Measurements from ENCODE around the gene LRSAM1. TPM values are rescaled to one million over a fixed set of nuclear protein-coding genes. Genes with fewer than 3 reads are reported as not detected.

The LRSAM1 gene
- total and polyA plus RNA-seq, 4 donors: 14.7 to 44.5 (median 27.1) TPM

- Histone ChIP-seq H3K36me3 (ENCODE audit: control insufficient read depth, insufficient read depth, low read length) (peaks cover 57% of the 10 kb centered on the region), H3K27ac (ENCODE audit: low read depth, low read length) (no peak overlapping the region), H3K9me3 (ENCODE audit: control insufficient read depth, insufficient read depth, low read length) (peaks cover 2% of the 10 kb centered on the region), H3K4me1 (ENCODE audit: control insufficient read depth, insufficient read depth, low read length) (peaks cover 31% of the 10 kb centered on the region), H3K4me3 (ENCODE audit: low read depth, low read length) (no peak overlapping the region), H3K27me3 (ENCODE audit: control insufficient read depth, insufficient read depth, low read length) (no peaks in the 10 kb centered on the region)
- WGBS (ENCODE audit: insufficient coverage): 90% methylated on average over 9 of the region's 17 CpGs
- DNase-seq (ENCODE audit: low read depth in 4 of 6, low spot score in 6 of 6): no peak
Measured at GRCh38 chr9:127527560-127528268, 76.4 kb downstream of the LRSAM1 start.

- H3K9me3 ChIP-seq (ENCODE audit: control insufficient read depth, insufficient read depth, low read length): peaks cover 2% of the 10 kb centered on the region
- H3K4me3 ChIP-seq (ENCODE audit: low read depth, low read length): no peak overlapping the region
- peak overlapping the region; percentile 71 for H3K27ac ChIP-seq (ENCODE audit: low read depth, low read length)
- peaks cover 51% of the 10 kb centered on the region for H3K36me3 ChIP-seq (ENCODE audit: control insufficient read depth, insufficient read depth, low read length)
- no peaks in the 10 kb centered on the region for H3K27me3 ChIP-seq (ENCODE audit: control insufficient read depth, insufficient read depth, low read length)
- 45% methylated on average over 13 of the region's 15 CpGs for WGBS (ENCODE audit: insufficient coverage)
- DNase-seq (ENCODE audit: low read depth in 4 of 6, low spot score in 6 of 6): no peak
- peaks cover 31% of the 10 kb centered on the region for H3K4me1 ChIP-seq (ENCODE audit: control insufficient read depth, insufficient read depth, low read length)
Measured at GRCh38 chr9:127528422-127529251, 77.3 kb downstream of the LRSAM1 start.

- DNase-seq (ENCODE audit: low read depth in 4 of 6, low spot score in 6 of 6): no peak
- Histone ChIP-seq H3K27ac (ENCODE audit: low read depth, low read length) (no peak overlapping the region), H3K9me3 (ENCODE audit: control insufficient read depth, insufficient read depth, low read length) (peaks cover 2% of the 10 kb centered on the region), H3K36me3 (ENCODE audit: control insufficient read depth, insufficient read depth, low read length) (peaks cover 41% of the 10 kb centered on the region), H3K4me1 (ENCODE audit: control insufficient read depth, insufficient read depth, low read length) (peaks cover 37% of the 10 kb centered on the region), H3K27me3 (ENCODE audit: control insufficient read depth, insufficient read depth, low read length) (no peaks in the 10 kb centered on the region), H3K4me3 (ENCODE audit: low read depth, low read length) (no peak overlapping the region)
- WGBS (ENCODE audit: insufficient coverage): 92% methylated on average over 2 of the region's 4 CpGs
Measured at GRCh38 chr9:127529671-127530070, 78.4 kb downstream of the LRSAM1 start.

- Histone ChIP-seq H3K36me3 (ENCODE audit: control insufficient read depth, insufficient read depth, low read length) (peaks cover 39% of the 10 kb centered on the region), H3K4me3 (ENCODE audit: low read depth, low read length) (no peak overlapping the region), H3K27ac (ENCODE audit: low read depth, low read length) (no peak overlapping the region), H3K4me1 (ENCODE audit: control insufficient read depth, insufficient read depth, low read length) (peaks cover 43% of the 10 kb centered on the region), H3K9me3 (ENCODE audit: control insufficient read depth, insufficient read depth, low read length) (peaks cover 2% of the 10 kb centered on the region), H3K27me3 (ENCODE audit: control insufficient read depth, insufficient read depth, low read length) (no peaks in the 10 kb centered on the region)
- no peak for DNase-seq (ENCODE audit: low read depth in 4 of 6, low spot score in 6 of 6)
- 95% methylated on average over 14 of the region's 14 CpGs for WGBS (ENCODE audit: insufficient coverage)
Measured at GRCh38 chr9:127530206-127530941, 79.1 kb downstream of the LRSAM1 start.

GRCh38 chr9:127531676-127532075 is 80.4 kb downstream of the LRSAM1 start:
- DNase-seq (ENCODE audit: low read depth in 4 of 6, low spot score in 6 of 6): no peak
- WGBS (ENCODE audit: insufficient coverage): 75% methylated on average over 13 of the region's 13 CpGs
- Histone ChIP-seq H3K4me1 (ENCODE audit: control insufficient read depth, insufficient read depth, low read length) (peaks cover 55% of the 10 kb centered on the region), H3K27ac (ENCODE audit: low read depth, low read length) (peak overlapping the region; percentile 33), H3K4me3 (ENCODE audit: low read depth, low read length) (no peak overlapping the region), H3K27me3 (ENCODE audit: control insufficient read depth, insufficient read depth, low read length) (no peaks in the 10 kb centered on the region), H3K36me3 (ENCODE audit: control insufficient read depth, insufficient read depth, low read length) (peaks cover 46% of the 10 kb centered on the region), H3K9me3 (ENCODE audit: control insufficient read depth, insufficient read depth, low read length) (no peaks in the 10 kb centered on the region)

- DNase-seq (ENCODE audit: low read depth in 4 of 6, low spot score in 6 of 6): no peak
- Histone ChIP-seq H3K4me1 (ENCODE audit: control insufficient read depth, insufficient read depth, low read length) (peaks cover 50% of the 10 kb centered on the region), H3K4me3 (ENCODE audit: low read depth, low read length) (no peak overlapping the region), H3K9me3 (ENCODE audit: control insufficient read depth, insufficient read depth, low read length) (no peaks in the 10 kb centered on the region), H3K27me3 (ENCODE audit: control insufficient read depth, insufficient read depth, low read length) (no peaks in the 10 kb centered on the region), H3K36me3 (ENCODE audit: control insufficient read depth, insufficient read depth, low read length) (peaks cover 36% of the 10 kb centered on the region), H3K27ac (ENCODE audit: low read depth, low read length) (peak overlapping the region; percentile 43)
- no CpG with 5 or more reads among the region's 4 CpGs for WGBS (ENCODE audit: insufficient coverage)
Measured at GRCh38 chr9:127534250-127534906, 83.1 kb downstream of the LRSAM1 start.

- H3K27me3 ChIP-seq (ENCODE audit: control insufficient read depth, insufficient read depth, low read length): no peaks in the 10 kb centered on the region
- WGBS (ENCODE audit: insufficient coverage): 60% methylated on average over 12 of the region's 12 CpGs
- no peak overlapping the region for H3K4me3 ChIP-seq (ENCODE audit: low read depth, low read length)
- no peaks in the 10 kb centered on the region for H3K9me3 ChIP-seq (ENCODE audit: control insufficient read depth, insufficient read depth, low read length)
- no peak for DNase-seq (ENCODE audit: low read depth in 4 of 6, low spot score in 6 of 6)
- no peak overlapping the region for H3K27ac ChIP-seq (ENCODE audit: low read depth, low read length)
- peaks cover 48% of the 10 kb centered on the region for H3K4me1 ChIP-seq (ENCODE audit: control insufficient read depth, insufficient read depth, low read length)
- H3K36me3 ChIP-seq (ENCODE audit: control insufficient read depth, insufficient read depth, low read length): peaks cover 34% of the 10 kb centered on the region
Measured at GRCh38 chr9:127534931-127535330, 83.6 kb downstream of the LRSAM1 start.

GRCh38 chr9:127535396-127535795 is 84.1 kb downstream of the LRSAM1 start:
- Histone ChIP-seq H3K27ac (ENCODE audit: low read depth, low read length) (no peak overlapping the region), H3K27me3 (ENCODE audit: control insufficient read depth, insufficient read depth, low read length) (no peaks in the 10 kb centered on the region), H3K4me1 (ENCODE audit: control insufficient read depth, insufficient read depth, low read length) (peaks cover 44% of the 10 kb centered on the region), H3K36me3 (ENCODE audit: control insufficient read depth, insufficient read depth, low read length) (peaks cover 29% of the 10 kb centered on the region), H3K9me3 (ENCODE audit: control insufficient read depth, insufficient read depth, low read length) (no peaks in the 10 kb centered on the region), H3K4me3 (ENCODE audit: low read depth, low read length) (no peak overlapping the region)
- DNase-seq (ENCODE audit: low read depth in 4 of 6, low spot score in 6 of 6): no peak
- WGBS (ENCODE audit: insufficient coverage): 94% methylated on average over 6 of the region's 6 CpGs

- 69% methylated on average over 14 of the region's 14 CpGs for WGBS (ENCODE audit: insufficient coverage)
- H3K9me3 ChIP-seq (ENCODE audit: control insufficient read depth, insufficient read depth, low read length): no peaks in the 10 kb centered on the region
- no peak for DNase-seq (ENCODE audit: low read depth in 4 of 6, low spot score in 6 of 6)
- H3K36me3 ChIP-seq (ENCODE audit: control insufficient read depth, insufficient read depth, low read length): peaks cover 28% of the 10 kb centered on the region
- peaks cover 46% of the 10 kb centered on the region for H3K4me1 ChIP-seq (ENCODE audit: control insufficient read depth, insufficient read depth, low read length)
- no peak overlapping the region for H3K27ac ChIP-seq (ENCODE audit: low read depth, low read length)
- no peaks in the 10 kb centered on the region for H3K27me3 ChIP-seq (ENCODE audit: control insufficient read depth, insufficient read depth, low read length)
- H3K4me3 ChIP-seq (ENCODE audit: low read depth, low read length): no peak overlapping the region
Measured at GRCh38 chr9:127535834-127536233, 84.5 kb downstream of the LRSAM1 start.

Data from spinal cord (tissue), 10 donors.